Activated CD8-positive, alpha-beta memory T cell treated with anti-CD3 and anti-CD28 coated beads, Interleukin-2, amount 50 U/mL, for 1 hour (primary cell): ENCODE results near the gene HOXA9.

Experiments
- DNase-seq: peaks from one replicate; pipeline ENCODE4 v3.0.0-alpha.2; 2020; ENCODE audit errors: extremely low read depth

Gene HOXA9

DNA sequence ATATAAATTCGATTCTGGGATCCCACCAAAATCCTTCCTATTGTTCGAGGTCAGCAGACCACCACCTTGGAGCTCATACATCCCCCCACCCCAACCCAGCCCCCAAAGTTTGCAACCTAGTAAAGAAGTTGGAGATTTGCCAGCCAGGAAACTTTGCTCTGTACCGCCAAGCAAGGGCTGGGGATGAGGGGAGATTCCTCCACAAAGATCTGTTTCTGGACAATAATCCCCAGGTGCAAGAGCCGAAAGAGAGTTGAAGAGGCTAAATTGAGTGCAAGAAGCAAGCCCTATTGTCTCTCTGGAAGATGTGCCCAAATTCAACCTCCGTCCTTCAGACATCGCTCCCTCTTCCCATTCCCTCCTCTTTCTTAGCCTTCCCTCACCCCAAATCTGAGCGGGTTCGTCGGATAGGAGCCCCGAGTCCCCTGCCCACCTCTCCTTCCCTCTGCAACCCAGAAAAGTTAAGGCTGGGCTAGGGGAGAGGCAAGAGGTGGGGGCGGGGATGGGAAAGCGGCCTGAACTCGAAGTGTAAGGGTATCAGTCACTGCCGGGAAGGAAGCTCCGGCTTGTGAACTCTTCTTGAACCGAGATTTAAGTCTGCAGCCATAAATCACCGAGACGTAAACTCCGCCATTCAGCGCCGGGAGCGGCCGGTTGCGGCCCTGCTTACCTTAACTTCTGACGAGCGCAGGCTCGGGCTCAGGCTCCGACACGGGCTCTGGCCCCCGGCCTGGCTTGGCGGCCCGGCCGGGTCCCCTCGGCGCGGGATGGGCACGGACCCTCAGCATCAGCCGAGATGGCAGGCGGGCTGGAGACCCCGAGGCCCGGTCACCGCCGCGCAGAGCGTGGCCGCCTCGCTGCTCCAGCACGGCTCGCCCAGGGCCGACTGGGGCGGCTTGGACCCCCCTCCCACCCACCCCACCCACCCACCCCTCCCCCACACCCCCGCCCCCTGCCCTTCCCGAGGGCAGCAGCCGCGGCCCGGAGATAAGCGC, 52.1 kb downstream of the HOXA9 start:
- DNase-seq, result no peak
